WTC11 (cell line): ENCODE data around the gene CH25H. TPM values are rescaled to one million over a fixed set of nuclear protein-coding genes. Genes with fewer than 3 reads are reported as not detected.

Experiments used
- ATAC-seq: fragments of 200-7000 bp; cut with Tn5 transposase; 2 replicates; pipeline ENCODE4 v1.10.0; 2021; ENCODE audit warnings: mild to moderate bottlenecking, moderate library complexity
- CTCF ChIA-PET: fragments of 300-600 bp; sonication (Branson Sonifier 250); formaldehyde crosslinking; loops from one replicate; lab custom pipeline; 2021; ENCODE audit warnings: antibody characterized with exemption; lab: Charles Lee
- POLR2A ChIA-PET: fragments of 350-600 bp; sonication (Branson Sonifier 250); formaldehyde crosslinking; loops from one replicate; lab custom pipeline; 2021; ENCODE audit warnings: antibody characterized with exemption; lab: Charles Lee
- DNase-seq: peaks from one replicate; pipeline ENCODE4 v3.0.0; 2021; ENCODE audit warnings: low spot score
- H3K27ac Mint-ChIP-seq: 2 replicates; pipeline ENCODE4 v1.8.0; 2021; ENCODE audit warnings: mixed read lengths
- H3K27me3 Mint-ChIP-seq: 2 replicates; pipeline ENCODE4 v1.8.0; 2021; ENCODE audit warnings: low read depth, mild to moderate bottlenecking, moderate library complexity, mixed read lengths
- H3K36me3 Mint-ChIP-seq: 2 replicates; pipeline ENCODE4 v1.8.0; 2021; ENCODE audit warnings: mixed read lengths
- H3K4me1 Mint-ChIP-seq: 2 replicates; pipeline ENCODE4 v1.8.0; 2022; ENCODE audit warnings: mixed read lengths
- H3K4me3 Mint-ChIP-seq: 2 replicates; pipeline ENCODE4 v1.8.0; 2021; ENCODE audit warnings: mild to moderate bottlenecking, moderate library complexity, mixed read lengths
- H3K9me3 Mint-ChIP-seq: 2 replicates; pipeline ENCODE4 v1.8.0; 2021; ENCODE audit warnings: mixed read lengths
- CREB1 ChIP-seq: sonication (generic); formaldehyde crosslinking; IDR thresholded peaks from 2 replicates; pipeline ENCODE4 v1.8.0; 2023; ENCODE audit warnings: mild to moderate bottlenecking, missing genetic modification reagents
- CREM ChIP-seq: sonication (generic); formaldehyde crosslinking; IDR thresholded peaks from 2 replicates; pipeline ENCODE4 v1.8.1; 2022; ENCODE audit warnings: mild to moderate bottlenecking, missing genetic modification reagents, moderate library complexity
- FOXJ3 ChIP-seq: sonication (generic); formaldehyde crosslinking; IDR thresholded peaks from 2 replicates; pipeline ENCODE4 v1.9.0; 2021; ENCODE audit warnings: missing genetic modification reagents, mild to moderate bottlenecking, borderline replicate concordance
- GABPB1 ChIP-seq: sonication (generic); formaldehyde crosslinking; IDR thresholded peaks from 2 replicates; pipeline ENCODE4 v1.8.1; 2023; ENCODE audit warnings: mild to moderate bottlenecking, missing genetic modification reagents
- GTF2I ChIP-seq: fragments of 250-450 bp; sonication (Bioruptor Pico); conservative IDR thresholded peaks from 2 replicates; pipeline ENCODE4 v1.4.0; 2021; ENCODE audit warnings: mild to moderate bottlenecking
- MXD4 ChIP-seq: fragments of 250-450 bp; sonication (Bioruptor Pico); IDR thresholded peaks from 2 replicates; pipeline ENCODE4 v1.8.0; 2021; ENCODE audit warnings: mild to moderate bottlenecking, moderate library complexity, borderline replicate concordance
- MYBL2 ChIP-seq: sonication (generic); formaldehyde crosslinking; IDR thresholded peaks from 2 replicates; pipeline ENCODE4 v1.8.1; 2023; ENCODE audit warnings: mild to moderate bottlenecking, moderate library complexity, missing genetic modification reagents
- NR3C1 ChIP-seq: sonication (generic); formaldehyde crosslinking; conservative IDR thresholded peaks from 2 replicates; pipeline ENCODE4 v1.8.1; 2023; ENCODE audit warnings: low read depth, mild to moderate bottlenecking, missing genetic modification reagents
- RELA ChIP-seq: sonication (generic); formaldehyde crosslinking; IDR thresholded peaks from 2 replicates; pipeline ENCODE4 v1.8.1; 2022; ENCODE audit warnings: missing genetic modification reagents, mild to moderate bottlenecking, borderline replicate concordance
- TCF7 ChIP-seq: sonication (generic); formaldehyde crosslinking; IDR thresholded peaks from 2 replicates; pipeline ENCODE4 v1.8.0; 2022; ENCODE audit warnings: mild to moderate bottlenecking, low read depth, missing genetic modification reagents, moderate library complexity
- USF1 ChIP-seq: sonication (generic); formaldehyde crosslinking; IDR thresholded peaks from 2 replicates; pipeline ENCODE4 v1.8.0; 2022; ENCODE audit warnings: mild to moderate bottlenecking, missing genetic modification reagents
- ZBTB21 ChIP-seq: sonication (generic); formaldehyde crosslinking; IDR thresholded peaks from 2 replicates; pipeline ENCODE4 v1.8.1; 2023; ENCODE audit warnings: mild to moderate bottlenecking, missing genetic modification reagents, borderline replicate concordance
- ZNF219 ChIP-seq: sonication (generic); formaldehyde crosslinking; IDR thresholded peaks from 2 replicates; pipeline ENCODE4 v1.8.0; 2023; ENCODE audit warnings: missing genetic modification reagents, mild to moderate bottlenecking, borderline replicate concordance
- total RNA-seq: library from RNA; stranded (reverse); gene quantifications from 3 replicates; pipeline ENCODE4 v1.2.3, GENCODE V29; 2021
- TF ChIP-seq, protein P1 (sequence below): sonication (generic); formaldehyde crosslinking; IDR thresholded peaks from 2 replicates; pipeline ENCODE4 v1.8.1; 2022; ENCODE audit warnings: mild to moderate bottlenecking, moderate library complexity, missing genetic modification reagents
- TF ChIP-seq, protein P2 (sequence below): fragments of 250-450 bp; sonication (Bioruptor Pico); IDR thresholded peaks from 2 replicates; pipeline ENCODE4 v2.1.2; 2022; ENCODE audit warnings: mild to moderate bottlenecking, moderate library complexity
- TF ChIP-seq, protein P3 (sequence below): sonication (generic); formaldehyde crosslinking; IDR thresholded peaks from 2 replicates; pipeline ENCODE4 v1.8.1; 2023; ENCODE audit warnings: mild to moderate bottlenecking, missing genetic modification reagents, borderline replicate concordance
- TF ChIP-seq, protein P4 (sequence below): sonication (generic); formaldehyde crosslinking; IDR thresholded peaks from 2 replicates; pipeline ENCODE4 v1.8.1; 2023; ENCODE audit warnings: mild to moderate bottlenecking, missing genetic modification reagents, moderate library complexity
- TF ChIP-seq, protein P5 (sequence below): sonication (generic); formaldehyde crosslinking; IDR thresholded peaks from 2 replicates; pipeline ENCODE4 v1.8.1; 2022; ENCODE audit warnings: missing genetic modification reagents, borderline replicate concordance

The CH25H gene
- total RNA-seq, 1 experiment from 2014 or later: not detected

- ATAC-seq: no peak
- ChIA-PET POLR2A (no interaction called here), CTCF (no interaction called here)
- H3K4me3 Mint-ChIP-seq: no peak overlapping the region
- H3K36me3 Mint-ChIP-seq: no peaks in the 10 kb centered on the region
- H3K27me3 Mint-ChIP-seq: no peaks in the 10 kb centered on the region
- H3K9me3 Mint-ChIP-seq: no peaks in the 10 kb centered on the region
- TF ChIP-seq, protein P1, sequence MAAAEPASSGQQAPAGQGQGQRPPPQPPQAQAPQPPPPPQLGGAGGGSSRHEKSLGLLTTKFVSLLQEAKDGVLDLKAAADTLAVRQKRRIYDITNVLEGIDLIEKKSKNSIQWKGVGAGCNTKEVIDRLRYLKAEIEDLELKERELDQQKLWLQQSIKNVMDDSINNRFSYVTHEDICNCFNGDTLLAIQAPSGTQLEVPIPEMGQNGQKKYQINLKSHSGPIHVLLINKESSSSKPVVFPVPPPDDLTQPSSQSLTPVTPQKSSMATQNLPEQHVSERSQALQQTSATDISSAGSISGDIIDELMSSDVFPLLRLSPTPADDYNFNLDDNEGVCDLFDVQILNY (CRISPR knock-in tag): no peak
- TF ChIP-seq CREB1 (CRISPR knock-in tag) (no peak), USF1 (CRISPR knock-in tag) (no peak), TCF7 (CRISPR knock-in tag) (no peak), MYBL2 (no peak), FOXJ3 (CRISPR knock-in tag) (no peak), ZBTB21 (CRISPR knock-in tag) (no peak), RELA (CRISPR knock-in tag) (no peak), MXD4 (CRISPR knock-in tag) (no peak), NR3C1 (CRISPR knock-in tag) (no peak), CREM (CRISPR knock-in tag) (no peak), ZNF219 (CRISPR knock-in tag) (no peak), GTF2I (CRISPR knock-in tag) (no peak), GABPB1 (CRISPR knock-in tag) (no peak)
- TF ChIP-seq, protein P2, sequence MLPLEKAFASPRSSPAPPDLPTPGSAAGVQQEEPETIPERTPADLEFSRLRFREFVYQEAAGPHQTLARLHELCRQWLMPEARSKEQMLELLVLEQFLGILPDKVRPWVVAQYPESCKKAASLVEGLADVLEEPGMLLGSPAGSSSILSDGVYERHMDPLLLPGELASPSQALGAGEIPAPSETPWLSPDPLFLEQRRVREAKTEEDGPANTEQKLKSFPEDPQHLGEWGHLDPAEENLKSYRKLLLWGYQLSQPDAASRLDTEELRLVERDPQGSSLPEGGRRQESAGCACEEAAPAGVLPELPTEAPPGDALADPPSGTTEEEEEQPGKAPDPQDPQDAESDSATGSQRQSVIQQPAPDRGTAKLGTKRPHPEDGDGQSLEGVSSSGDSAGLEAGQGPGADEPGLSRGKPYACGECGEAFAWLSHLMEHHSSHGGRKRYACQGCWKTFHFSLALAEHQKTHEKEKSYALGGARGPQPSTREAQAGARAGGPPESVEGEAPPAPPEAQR (CRISPR knock-in tag): no peak
- TF ChIP-seq, protein P3, sequence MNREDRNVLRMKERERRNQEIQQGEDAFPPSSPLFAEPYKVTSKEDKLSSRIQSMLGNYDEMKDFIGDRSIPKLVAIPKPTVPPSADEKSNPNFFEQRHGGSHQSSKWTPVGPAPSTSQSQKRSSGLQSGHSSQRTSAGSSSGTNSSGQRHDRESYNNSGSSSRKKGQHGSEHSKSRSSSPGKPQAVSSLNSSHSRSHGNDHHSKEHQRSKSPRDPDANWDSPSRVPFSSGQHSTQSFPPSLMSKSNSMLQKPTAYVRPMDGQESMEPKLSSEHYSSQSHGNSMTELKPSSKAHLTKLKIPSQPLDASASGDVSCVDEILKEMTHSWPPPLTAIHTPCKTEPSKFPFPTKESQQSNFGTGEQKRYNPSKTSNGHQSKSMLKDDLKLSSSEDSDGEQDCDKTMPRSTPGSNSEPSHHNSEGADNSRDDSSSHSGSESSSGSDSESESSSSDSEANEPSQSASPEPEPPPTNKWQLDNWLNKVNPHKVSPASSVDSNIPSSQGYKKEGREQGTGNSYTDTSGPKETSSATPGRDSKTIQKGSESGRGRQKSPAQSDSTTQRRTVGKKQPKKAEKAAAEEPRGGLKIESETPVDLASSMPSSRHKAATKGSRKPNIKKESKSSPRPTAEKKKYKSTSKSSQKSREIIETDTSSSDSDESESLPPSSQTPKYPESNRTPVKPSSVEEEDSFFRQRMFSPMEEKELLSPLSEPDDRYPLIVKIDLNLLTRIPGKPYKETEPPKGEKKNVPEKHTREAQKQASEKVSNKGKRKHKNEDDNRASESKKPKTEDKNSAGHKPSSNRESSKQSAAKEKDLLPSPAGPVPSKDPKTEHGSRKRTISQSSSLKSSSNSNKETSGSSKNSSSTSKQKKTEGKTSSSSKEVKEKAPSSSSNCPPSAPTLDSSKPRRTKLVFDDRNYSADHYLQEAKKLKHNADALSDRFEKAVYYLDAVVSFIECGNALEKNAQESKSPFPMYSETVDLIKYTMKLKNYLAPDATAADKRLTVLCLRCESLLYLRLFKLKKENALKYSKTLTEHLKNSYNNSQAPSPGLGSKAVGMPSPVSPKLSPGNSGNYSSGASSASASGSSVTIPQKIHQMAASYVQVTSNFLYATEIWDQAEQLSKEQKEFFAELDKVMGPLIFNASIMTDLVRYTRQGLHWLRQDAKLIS: no peak
- TF ChIP-seq, protein P4, sequence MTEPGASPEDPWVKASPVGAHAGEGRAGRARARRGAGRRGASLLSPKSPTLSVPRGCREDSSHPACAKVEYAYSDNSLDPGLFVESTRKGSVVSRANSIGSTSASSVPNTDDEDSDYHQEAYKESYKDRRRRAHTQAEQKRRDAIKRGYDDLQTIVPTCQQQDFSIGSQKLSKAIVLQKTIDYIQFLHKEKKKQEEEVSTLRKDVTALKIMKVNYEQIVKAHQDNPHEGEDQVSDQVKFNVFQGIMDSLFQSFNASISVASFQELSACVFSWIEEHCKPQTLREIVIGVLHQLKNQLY (CRISPR knock-in tag): no peak
- TF ChIP-seq, protein P5, sequence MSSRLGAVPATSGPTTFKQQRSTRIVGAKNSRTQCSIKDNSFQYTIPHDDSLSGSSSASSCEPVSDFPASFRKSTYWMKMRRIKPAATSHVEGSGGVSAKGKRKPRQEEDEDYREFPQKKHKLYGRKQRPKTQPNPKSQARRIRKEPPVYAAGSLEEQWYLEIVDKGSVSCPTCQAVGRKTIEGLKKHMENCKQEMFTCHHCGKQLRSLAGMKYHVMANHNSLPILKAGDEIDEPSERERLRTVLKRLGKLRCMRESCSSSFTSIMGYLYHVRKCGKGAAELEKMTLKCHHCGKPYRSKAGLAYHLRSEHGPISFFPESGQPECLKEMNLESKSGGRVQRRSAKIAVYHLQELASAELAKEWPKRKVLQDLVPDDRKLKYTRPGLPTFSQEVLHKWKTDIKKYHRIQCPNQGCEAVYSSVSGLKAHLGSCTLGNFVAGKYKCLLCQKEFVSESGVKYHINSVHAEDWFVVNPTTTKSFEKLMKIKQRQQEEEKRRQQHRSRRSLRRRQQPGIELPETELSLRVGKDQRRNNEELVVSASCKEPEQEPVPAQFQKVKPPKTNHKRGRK (CRISPR knock-in tag): no peak
- H3K27ac Mint-ChIP-seq: no peak overlapping the region
- no peaks in the 10 kb centered on the region for H3K4me1 Mint-ChIP-seq
- no peak for DNase-seq
These were observed 41.2 kb downstream of the CH25H start for GRCh38 chr10:89165923-89166322.
